Neural cell (in vitro differentiated cells): ENCODE measurements around the gene ENPP7. TPM values are rescaled to one million over a fixed set of nuclear protein-coding genes. Genes with fewer than 3 reads are reported as not detected.
A peak's percentile ranks its signal among the peaks of the same experiment; 100 is the strongest.

ENCODE experiments used
- H2AFZ ChIP-seq: fragments of 200-600, 300-800 bp; sonication (generic), shearing (Covaris generic); 2 replicates; pipeline ENCODE4 v1.6.0; 2014; ENCODE audit warnings: low read depth, mild to moderate bottlenecking, antibody characterized with exemption, low read length, moderate library complexity
- H3F3A ChIP-seq: fragments of 200-600 bp; shearing (Covaris generic); 2 replicates; pipeline ENCODE4 v1.6.1; 2016; ENCODE audit warnings: mild to moderate bottlenecking, moderate library complexity, mixed read lengths, antibody characterized with exemption, low read length; ENCODE audit not compliant: insufficient read depth, poor library complexity, severe bottlenecking
- H3K27ac ChIP-seq: fragments of 200-600, 300-800 bp; sonication (generic), shearing (Covaris generic); 2 replicates; pipeline ENCODE4 v1.5.1; 2014; ENCODE audit warnings: mild to moderate bottlenecking, low read length, moderate library complexity
- H3K27me3 ChIP-seq: fragments of 300-800, 200-600 bp; sonication (generic), shearing (Covaris generic); 2 replicates; pipeline ENCODE4 v1.6.0; 2014; ENCODE audit warnings: mild to moderate bottlenecking, low read depth, low read length, moderate library complexity; ENCODE audit not compliant: insufficient read depth
- H3K36me3 ChIP-seq: fragments of 300-800, 200-600 bp; sonication (generic), shearing (Covaris generic); 2 replicates; pipeline ENCODE4 v1.5.1; 2014; ENCODE audit warnings: mild to moderate bottlenecking, antibody characterized with exemption, low read length, moderate library complexity; ENCODE audit not compliant: insufficient read depth
- H3K4me2 ChIP-seq: fragments of 300-800, 200-600 bp; sonication (generic), shearing (Covaris generic); 2 replicates; pipeline ENCODE4 v1.6.0; 2014; ENCODE audit warnings: mild to moderate bottlenecking, low read length
- H3K4me3 ChIP-seq: fragments of 300-800, 200-600 bp; sonication (generic), shearing (Covaris generic); 2 replicates; pipeline ENCODE4 v1.5.1; 2014; ENCODE audit warnings: mild to moderate bottlenecking, low read length, moderate library complexity
- H3K79me2 ChIP-seq: fragments of 200-600 bp; shearing (Covaris generic); replicated peaks from 2 replicates; pipeline ENCODE4 v1.6.0; 2014; ENCODE audit warnings: mild to moderate bottlenecking, low read length, moderate library complexity; ENCODE audit not compliant: insufficient read depth
- H3K9ac ChIP-seq: fragments of 300-800, 200-600 bp; sonication (generic), shearing (Covaris generic); 2 replicates; pipeline ENCODE4 v1.6.1; 2016; ENCODE audit warnings: mild to moderate bottlenecking, low read length, mixed read lengths
- H3K9me2 ChIP-seq: fragments of 200-600 bp; shearing (Covaris generic); 2 replicates; pipeline ENCODE4 v1.6.1; 2016; ENCODE audit warnings: mild to moderate bottlenecking, low read length, mixed read lengths; ENCODE audit not compliant: insufficient read depth
- H3K9me3 ChIP-seq: fragments of 200-600, 300-800 bp; sonication (generic), shearing (Covaris generic); 2 replicates; pipeline ENCODE4 v1.6.1; 2016; ENCODE audit warnings: mild to moderate bottlenecking, mixed run types, low read length, moderate library complexity, mixed read lengths
- H4K20me1 ChIP-seq: fragments of 200-600 bp; shearing (Covaris generic); 2 replicates; pipeline ENCODE4 v1.6.1; 2016; ENCODE audit warnings: mild to moderate bottlenecking, mixed run types; ENCODE audit not compliant: insufficient read depth
- EP300 ChIP-seq: fragments of 450-650 bp; conservative IDR thresholded peaks from 2 replicates; pipeline ENCODE4 v1.6.1; 2014; ENCODE audit warnings: antibody characterized with exemption, mild to moderate bottlenecking, moderate library complexity; ENCODE audit not compliant: poor library complexity, severe bottlenecking
- EZH2 ChIP-seq: fragments of 200-600, 300-800 bp; shearing (Covaris generic), sonication (generic); IDR thresholded peaks from 2 replicates; pipeline ENCODE4 v1.6.1; 2014; ENCODE audit warnings: antibody characterized with exemption, low read length, borderline replicate concordance, mild to moderate bottlenecking; ENCODE audit not compliant: insufficient read depth, poor library complexity, severe bottlenecking
- MXI1 ChIP-seq: fragments of 450-650 bp; conservative IDR thresholded peaks from 2 replicates; pipeline ENCODE4 v1.6.1; 2014; ENCODE audit warnings: antibody characterized with exemption, mild to moderate bottlenecking; ENCODE audit not compliant: poor library complexity, severe bottlenecking
- POLR2AphosphoS5 ChIP-seq: IDR thresholded peaks from 2 replicates; pipeline ENCODE4 v1.6.1; 2012
- RAD21 ChIP-seq: fragments of 450-650 bp; conservative IDR thresholded peaks from 2 replicates; pipeline ENCODE4 v1.6.1; 2014; ENCODE audit warnings: antibody characterized with exemption, mild to moderate bottlenecking, moderate library complexity
- REST ChIP-seq: IDR thresholded peaks from 2 replicates; pipeline ENCODE4 v1.6.1; 2012; ENCODE audit warnings: borderline replicate concordance
- SMC3 ChIP-seq: fragments of 450-650 bp; conservative IDR thresholded peaks from 2 replicates; pipeline ENCODE4 v1.6.1; 2014; ENCODE audit warnings: antibody characterized with exemption, mild to moderate bottlenecking, moderate library complexity; ENCODE audit not compliant: poor library complexity
- TAF1 ChIP-seq: IDR thresholded peaks from 2 replicates; pipeline ENCODE4 v1.6.1; 2012; ENCODE audit warnings: low read depth
- polyA plus RNA-seq: library from polyadenylated mRNA; depleted of rRNA; stranded (reverse); fragments of >200 nt; gene quantifications from 2 replicates; pipeline ENCODE4 v1.2.3, GENCODE V29; 2014
- TF ChIP-seq, protein P1 (sequence below): fragments of 450-650 bp; IDR thresholded peaks from 2 replicates; pipeline ENCODE4 v1.5.1; 2014; ENCODE audit warnings: antibody characterized with exemption, mild to moderate bottlenecking, moderate library complexity; ENCODE audit not compliant: poor library complexity, severe bottlenecking

The ENPP7 gene
- polyA plus RNA-seq, 1 donor from 2014 or later = not detected

GRCh38 chr17:79728169-79728907 is 2.4 kb upstream of the ENPP7 start:
- H3K4me2 ChIP-seq = no peak overlapping the region
- TF ChIP-seq RAD21 (no peak), POLR2AphosphoS5 (peak; percentile 69), TAF1 (no peak)
- no peaks in the 10 kb centered on the region for H3F3A ChIP-seq
- no peaks in the 10 kb centered on the region for H3K9me2 ChIP-seq
- H3K9ac ChIP-seq = peak overlapping the region; percentile 62
- no peaks in the 10 kb centered on the region for H3K36me3 ChIP-seq
- H3K79me2 ChIP-seq = no peaks in the 10 kb centered on the region
- H3K27me3 ChIP-seq = no peaks in the 10 kb centered on the region
- H3K4me3 ChIP-seq = peak overlapping the region; percentile 39
- H3K9me3 ChIP-seq = no peaks in the 10 kb centered on the region
- peak overlapping the region; percentile 73 for H2AFZ ChIP-seq
- H4K20me1 ChIP-seq = no peaks in the 10 kb centered on the region
- H3K27ac ChIP-seq = peak overlapping the region; percentile 64

DNA sequence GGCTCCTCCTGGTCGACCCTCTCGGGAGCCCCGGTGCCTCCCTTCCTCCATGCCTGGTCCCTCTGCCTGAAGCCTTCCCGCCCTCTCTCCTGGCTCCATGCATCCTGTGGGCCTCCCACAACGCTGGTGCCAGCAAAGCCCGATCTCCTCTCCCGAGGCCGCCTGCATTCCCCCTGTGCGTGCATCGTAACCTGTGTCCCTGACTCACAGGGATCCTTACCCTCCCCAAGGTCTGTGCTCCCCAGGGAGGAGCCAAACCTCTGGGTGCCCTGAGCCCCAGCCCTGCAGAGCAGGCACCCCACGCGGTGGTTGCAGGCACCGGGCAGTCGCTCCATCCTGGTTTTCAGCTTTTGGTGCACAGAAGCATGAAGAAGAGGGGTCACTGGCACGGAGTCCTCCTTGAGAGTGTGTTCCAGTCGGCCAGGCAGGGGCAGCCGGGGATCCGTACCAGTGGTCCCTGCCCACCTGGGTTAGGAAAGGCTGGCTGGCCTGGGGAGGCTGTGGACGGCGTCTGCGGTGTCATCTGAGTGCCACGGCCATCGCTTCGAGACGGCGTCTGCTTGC is 1.8 kb upstream of the ENPP7 start:
- Histone ChIP-seq H3K79me2 (no peaks in the 10 kb centered on the region), H3K27me3 (no peaks in the 10 kb centered on the region), H3K9me3 (no peaks in the 10 kb centered on the region), H3K36me3 (no peaks in the 10 kb centered on the region), H3K4me3 (no peak overlapping the region), H4K20me1 (no peaks in the 10 kb centered on the region), H3K27ac (peak overlapping the region; percentile 14), H3F3A (no peaks in the 10 kb centered on the region), H3K9ac (peak overlapping the region; percentile 62), H2AFZ (peak overlapping the region; percentile 73), H3K4me2 (no peak overlapping the region), H3K9me2 (no peaks in the 10 kb centered on the region)
- TF ChIP-seq EZH2 (no peak), EP300 (no peak), REST (no peak), MXI1 (no peak), RAD21 (no peak), TAF1 (no peak), POLR2AphosphoS5 (no peak), SMC3 (no peak)
- TF ChIP-seq, protein P1, sequence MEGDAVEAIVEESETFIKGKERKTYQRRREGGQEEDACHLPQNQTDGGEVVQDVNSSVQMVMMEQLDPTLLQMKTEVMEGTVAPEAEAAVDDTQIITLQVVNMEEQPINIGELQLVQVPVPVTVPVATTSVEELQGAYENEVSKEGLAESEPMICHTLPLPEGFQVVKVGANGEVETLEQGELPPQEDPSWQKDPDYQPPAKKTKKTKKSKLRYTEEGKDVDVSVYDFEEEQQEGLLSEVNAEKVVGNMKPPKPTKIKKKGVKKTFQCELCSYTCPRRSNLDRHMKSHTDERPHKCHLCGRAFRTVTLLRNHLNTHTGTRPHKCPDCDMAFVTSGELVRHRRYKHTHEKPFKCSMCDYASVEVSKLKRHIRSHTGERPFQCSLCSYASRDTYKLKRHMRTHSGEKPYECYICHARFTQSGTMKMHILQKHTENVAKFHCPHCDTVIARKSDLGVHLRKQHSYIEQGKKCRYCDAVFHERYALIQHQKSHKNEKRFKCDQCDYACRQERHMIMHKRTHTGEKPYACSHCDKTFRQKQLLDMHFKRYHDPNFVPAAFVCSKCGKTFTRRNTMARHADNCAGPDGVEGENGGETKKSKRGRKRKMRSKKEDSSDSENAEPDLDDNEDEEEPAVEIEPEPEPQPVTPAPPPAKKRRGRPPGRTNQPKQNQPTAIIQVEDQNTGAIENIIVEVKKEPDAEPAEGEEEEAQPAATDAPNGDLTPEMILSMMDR = no peak
